HepG2 (cell line): ENCODE measurements around the gene F8. TPM values are rescaled to one million over a fixed set of nuclear protein-coding genes. Genes with fewer than 3 reads are reported as not detected.
"Not testable (repeated sequence)": the region's sequence is repeated elsewhere in the genome, so short reads cannot be mapped to it uniquely, and the experiment has no call there.

Experiments
- ATAC-seq: fragments of 200-7000 bp; cut with Tn5 transposase; 3 replicates; pipeline ENCODE4 v1.9.1; 2020; ENCODE audit warnings: mild to moderate bottlenecking, moderate library complexity
- BruUV-seq: library from RNA; stranded (reverse); fragments of 400-500 nt; replicated peaks from 2 replicates; lab custom pipeline; 2021; lab: Mats Ljungman, UMichigan
- CTCF ChIA-PET: fragments of 300-600 bp; formaldehyde crosslinking; extraction: SDS; loops from one replicate; lab custom pipeline; 2021; ENCODE audit warnings: low total read pairs, inconsistent platforms, low intra/inter-chr PET ratio; lab: Yijun Ruan, JAX
- POLR2A ChIA-PET: fragments of 350-600 bp; sonication (Branson Sonifier 250); formaldehyde crosslinking; loops from one replicate; lab custom pipeline; 2020; ENCODE audit warnings: antibody characterized with exemption, inconsistent platforms; lab: Yijun Ruan, JAX
- DNase-seq: peaks from one replicate; pipeline ENCODE4 v3.0.0-alpha.2; 2015; ENCODE audit warnings: low spot score
- FAIRE-seq: peaks from 3 replicates; lab custom pipeline; 2011; peaks lifted over from hg19 to GRCh38; lab: Jason Lieb, UNC
- H2AFZ ChIP-seq: one replicate; pipeline ENCODE4 v1.6.1; 2011; ENCODE audit warnings: low read length, inconsistent platforms
- H3K27ac ChIP-seq: fragments of 300-600 bp; 3 replicates; pipeline ENCODE4 v1.8.0; 2011; ENCODE audit warnings: mixed run types, mild to moderate bottlenecking, mixed read lengths, low read length, inconsistent platforms; ENCODE audit not compliant: insufficient read depth; ENCODE audit errors: extremely low read length
- H3K27me3 ChIP-seq, 2 experiments: fragments of 200-600 bp in 1 of 2; 2 replicates in 1 of 2; 3 replicates in 1 of 2; pipeline versions ENCODE4 v1.6.0 to v1.8.0; 2011; ENCODE audit warnings: low read length in 2 of 2, mild to moderate bottlenecking in 2 of 2, moderate library complexity in 2 of 2, inconsistent platforms in 1 of 2; ENCODE audit not compliant: insufficient read depth in 2 of 2, control insufficient read depth in 1 of 2
- H3K36me3 ChIP-seq, 2 experiments: fragments of 200-600 bp in 1 of 2; replicated peaks in 1 of 2; 2 replicates in 1 of 2; 3 replicates in 1 of 2; pipeline versions ENCODE4 v1.5.1 to v1.8.0; 2011; ENCODE audit warnings: low read length in 2 of 2, inconsistent platforms in 1 of 2; ENCODE audit not compliant: insufficient read depth in 2 of 2, control insufficient read depth in 1 of 2
- H3K4me1 ChIP-seq: 2 replicates; pipeline ENCODE4 v1.5.1; 2012; ENCODE audit warnings: low read length, inconsistent platforms; ENCODE audit not compliant: insufficient read depth
- H3K4me2 ChIP-seq: 2 replicates; pipeline ENCODE4 v1.6.0; 2011; ENCODE audit warnings: low read depth, low read length, inconsistent platforms
- H3K4me3 ChIP-seq, 3 experiments: fragments of 200-600 bp in 1 of 3; sonication (generic), shearing (Covaris generic) in 1 of 3; replicated peaks in 1 of 3; 2 replicates each; pipeline ENCODE4 v1.5.1; 2011 to 2016; ENCODE audit warnings: low read length in 3 of 3, inconsistent platforms in 2 of 3, low read depth in 2 of 3, mild to moderate bottlenecking in 2 of 3, control low read depth in 1 of 3, mixed read lengths in 1 of 3; ENCODE audit not compliant: insufficient read depth in 1 of 3
- H3K79me2 ChIP-seq: one replicate; pipeline ENCODE4 v1.6.1; 2011; ENCODE audit warnings: low read length, inconsistent platforms; ENCODE audit not compliant: insufficient read depth
- H3K9ac ChIP-seq: 2 replicates; pipeline ENCODE4 v1.6.0; 2011; ENCODE audit warnings: mild to moderate bottlenecking, low read depth, low read length, inconsistent platforms; ENCODE audit not compliant: insufficient read depth
- H3K9me3 ChIP-seq: 2 replicates; pipeline ENCODE4 v1.5.1; 2012; ENCODE audit warnings: mild to moderate bottlenecking, low read length
- H4K20me1 ChIP-seq: 2 replicates; pipeline ENCODE4 v1.6.0; 2011; ENCODE audit warnings: inconsistent platforms, mild to moderate bottlenecking, low read length, moderate library complexity; ENCODE audit not compliant: insufficient read depth
- ELF1 ChIP-seq: sonication (generic); formaldehyde crosslinking; IDR thresholded peaks from 2 replicates; pipeline ENCODE4 v1.4.0; 2020; ENCODE audit warnings: missing genetic modification reagents
- ZBED4 ChIP-seq: sonication (generic); formaldehyde crosslinking; IDR thresholded peaks from 2 replicates; pipeline ENCODE4 v1.4.0; 2020; ENCODE audit warnings: missing genetic modification reagents, borderline replicate concordance
- ZBTB38 ChIP-seq: sonication (generic); formaldehyde crosslinking; IDR thresholded peaks from 2 replicates; pipeline ENCODE4 v1.5.1; 2020; ENCODE audit warnings: mild to moderate bottlenecking, missing genetic modification reagents
- ZFX ChIP-seq: sonication (generic); formaldehyde crosslinking; IDR thresholded peaks from 2 replicates; pipeline ENCODE4 v1.4.0; 2020; ENCODE audit warnings: mild to moderate bottlenecking, low read depth, missing genetic modification reagents, moderate library complexity
- WGBS: methylation state at CpG from one replicate; pipeline ENCODE4 v1.1.6; 2017; ENCODE audit warnings: low lambda C conversion rate; 5-methylcytosine and 5-hydroxymethylcytosine counted together
- in situ Hi-C: cut with HindIII; loops from 2 replicates; pipeline ENCODE4 v1.10.0; 2017; ENCODE audit warnings: low pct_unique_long_range_greater_than_20kb; ENCODE audit not compliant: extremely low pct_ligation_motif_present
- intact Hi-C: fragments of 100-400 bp; cut with micrococcal nuclease; formaldehyde crosslinking; loops from one replicate; pipeline ENCODE4 v1.10.0; 2022; ENCODE audit not compliant: unreplicated experiment
- polyA plus RNA-seq, 8 experiments: library from polyadenylated mRNA; depleted of rRNA in 3 of 8; stranded (reverse) in 7 of 8; unstranded in 1 of 8; fragments of >200 nt; fragmentation: Illumina TruSeq in 4 of 8; extraction: Trizol in 4 of 8; gene quantifications; 2 replicates each; pipeline versions ENCODE4 v1.2.1 to v1.2.3, GENCODE V29; 2011 to 2016; ENCODE audit warnings: low read depth in 4 of 8, missing spikeins in 1 of 8, mixed read lengths in 1 of 8; ENCODE audit not compliant: insufficient read depth in 1 of 8
- total RNA-seq, 5 experiments: library from RNA; depleted of rRNA; stranded (reverse); fragments of >200 nt; fragmentation: Illumina TruSeq; extraction: Trizol; gene quantifications; 2 replicates each; pipeline ENCODE4 v1.2.3, GENCODE V29; 2016; ENCODE audit warnings: low read depth in 1 of 5

The F8 gene
- total and polyA plus RNA-seq, 2 of the 13 experiments (the other 11 are each of a cell fraction or from before 2014, with no cell fraction given) = 0.29 to 0.61 TPM

DNA sequence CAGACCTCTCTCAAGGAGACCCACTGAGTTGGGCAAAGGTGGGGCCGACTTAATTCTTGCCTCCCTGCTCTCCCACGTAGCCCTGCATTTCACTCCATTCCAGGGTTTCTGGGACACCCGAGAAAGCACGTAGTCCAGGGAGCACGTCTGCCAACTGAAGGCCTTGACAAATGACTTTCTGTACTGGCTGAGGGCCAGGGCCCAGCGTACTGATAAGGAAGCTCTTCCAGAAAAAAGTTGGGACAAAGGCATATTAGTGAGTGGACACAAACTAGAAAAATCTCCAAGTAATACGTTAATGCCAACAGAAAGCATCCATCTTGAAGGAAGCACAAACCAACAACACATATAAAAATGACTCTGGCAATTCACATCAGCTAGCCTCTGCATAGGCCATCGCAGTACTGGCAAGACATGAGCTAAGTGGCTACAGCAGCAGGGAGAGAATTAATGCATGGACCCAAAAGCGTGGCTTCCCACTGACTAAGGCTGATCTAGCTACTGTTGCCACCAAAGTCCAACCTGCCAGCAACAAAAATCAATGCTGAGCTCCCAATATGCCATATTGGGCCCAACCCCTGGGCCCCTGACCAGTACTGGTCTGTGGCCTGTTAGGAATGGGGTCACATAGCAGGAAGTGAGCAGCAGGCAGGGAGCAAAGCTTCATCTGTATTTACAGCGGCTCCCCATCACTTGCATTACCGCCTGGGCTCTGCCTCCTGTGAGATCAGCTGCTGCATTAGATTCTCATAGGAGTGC is 15.4 kb downstream of the F8 start (continued):
- TF ChIP-seq ZBED4 (CRISPR knock-in tag) = 0 out of 2 replicates have a peak, but pooled peaks have one; percentile 18
- TF ChIP-seq ZBTB38 (CRISPR knock-in tag) = peak; percentile 44; the same call in 1 of the 2 replicates
- peak; percentile 31; the same call in 1 of the 2 replicates for TF ChIP-seq ELF1
- 0 out of 2 replicates have a peak, but pooled peaks have one; percentile 47 for TF ChIP-seq ZFX (CRISPR knock-in tag)

DNA sequence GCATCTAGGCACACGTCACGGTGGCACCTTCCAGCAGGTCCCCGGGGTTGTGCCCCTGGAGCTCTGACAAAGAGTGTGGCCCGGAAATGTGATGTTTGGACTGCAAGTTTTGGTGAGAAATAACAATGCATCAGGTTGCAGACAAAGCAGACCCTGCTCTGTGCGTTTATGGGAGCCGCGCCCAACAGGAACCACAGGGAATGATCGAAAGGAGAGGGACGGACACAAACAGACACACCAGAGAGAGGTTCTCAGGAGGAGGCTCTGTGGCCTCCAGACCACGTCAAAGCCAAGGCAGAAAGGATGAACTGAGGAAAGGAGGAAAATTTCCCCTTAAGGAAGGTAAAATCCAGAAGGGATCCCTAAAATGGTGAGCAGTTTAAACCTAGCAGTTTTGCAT is 16.1 kb downstream of the F8 start:
- ATAC-seq, H3K9me3 ChIP-seq, H3K27me3 ChIP-seq, BruUV-seq, CTCF ChIA-PET, H2AFZ ChIP-seq, H4K20me1 ChIP-seq, H3K4me3 ChIP-seq, H3K4me2 ChIP-seq, H3K36me3 ChIP-seq, FAIRE-seq, intact Hi-C loops, H3K27ac ChIP-seq, in situ Hi-C loops, H3K9ac ChIP-seq, H3K79me2 ChIP-seq, DNase-seq: not testable (repeated sequence)
- POLR2A ChIA-PET = interaction anchor here (1.4 kb wide), 1 partner anchor 21 kb away, joined by 5 read pairs; the partner anchor contains the start of gene FUNDC2
- peaks cover 20% of the 10 kb centered on the region for H3K4me1 ChIP-seq
- WGBS = no CpG with 5 or more reads among the region's 10 CpGs
